Measurements from ENCODE around the gene TRIM41.

The TRIM41 gene

GRCh38 chr5:181200816-181201215 lies 22.3 kb upstream of the TRIM41 start:
- no peak overlapping the region for H3K4me3 ChIP-seq (ENCODE audit: low read length)
- TF ChIP-seq, protein P1, sequence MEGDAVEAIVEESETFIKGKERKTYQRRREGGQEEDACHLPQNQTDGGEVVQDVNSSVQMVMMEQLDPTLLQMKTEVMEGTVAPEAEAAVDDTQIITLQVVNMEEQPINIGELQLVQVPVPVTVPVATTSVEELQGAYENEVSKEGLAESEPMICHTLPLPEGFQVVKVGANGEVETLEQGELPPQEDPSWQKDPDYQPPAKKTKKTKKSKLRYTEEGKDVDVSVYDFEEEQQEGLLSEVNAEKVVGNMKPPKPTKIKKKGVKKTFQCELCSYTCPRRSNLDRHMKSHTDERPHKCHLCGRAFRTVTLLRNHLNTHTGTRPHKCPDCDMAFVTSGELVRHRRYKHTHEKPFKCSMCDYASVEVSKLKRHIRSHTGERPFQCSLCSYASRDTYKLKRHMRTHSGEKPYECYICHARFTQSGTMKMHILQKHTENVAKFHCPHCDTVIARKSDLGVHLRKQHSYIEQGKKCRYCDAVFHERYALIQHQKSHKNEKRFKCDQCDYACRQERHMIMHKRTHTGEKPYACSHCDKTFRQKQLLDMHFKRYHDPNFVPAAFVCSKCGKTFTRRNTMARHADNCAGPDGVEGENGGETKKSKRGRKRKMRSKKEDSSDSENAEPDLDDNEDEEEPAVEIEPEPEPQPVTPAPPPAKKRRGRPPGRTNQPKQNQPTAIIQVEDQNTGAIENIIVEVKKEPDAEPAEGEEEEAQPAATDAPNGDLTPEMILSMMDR (IDR thresholded peaks at IDR 0.05; ENCODE audit: insufficient read depth, low read depth, low read length, missing control alignments) = no peak
- DNase-seq (ENCODE audit: low read depth) = no peak

- TF ChIP-seq, protein P1 (IDR thresholded peaks at IDR 0.05; ENCODE audit: insufficient read depth, low read depth, low read length, missing control alignments) = no peak
- peak overlapping the region; percentile 71 for H3K4me3 ChIP-seq (ENCODE audit: low read length)
- DNase-seq (ENCODE audit: low read depth) = peak; percentile 80
Observed at GRCh38 chr5:181203093-181203711, 19.9 kb upstream of the TRIM41 start.

GRCh38 chr5:181203777-181204112 lies 19.3 kb upstream of the TRIM41 start:
- peak overlapping the region; percentile 71 for H3K4me3 ChIP-seq (ENCODE audit: low read length)
- TF ChIP-seq, protein P1 (IDR thresholded peaks at IDR 0.05; ENCODE audit: insufficient read depth, low read depth, low read length, missing control alignments) = no peak
- DNase-seq (ENCODE audit: low read depth) = peak; percentile 41

DNA sequence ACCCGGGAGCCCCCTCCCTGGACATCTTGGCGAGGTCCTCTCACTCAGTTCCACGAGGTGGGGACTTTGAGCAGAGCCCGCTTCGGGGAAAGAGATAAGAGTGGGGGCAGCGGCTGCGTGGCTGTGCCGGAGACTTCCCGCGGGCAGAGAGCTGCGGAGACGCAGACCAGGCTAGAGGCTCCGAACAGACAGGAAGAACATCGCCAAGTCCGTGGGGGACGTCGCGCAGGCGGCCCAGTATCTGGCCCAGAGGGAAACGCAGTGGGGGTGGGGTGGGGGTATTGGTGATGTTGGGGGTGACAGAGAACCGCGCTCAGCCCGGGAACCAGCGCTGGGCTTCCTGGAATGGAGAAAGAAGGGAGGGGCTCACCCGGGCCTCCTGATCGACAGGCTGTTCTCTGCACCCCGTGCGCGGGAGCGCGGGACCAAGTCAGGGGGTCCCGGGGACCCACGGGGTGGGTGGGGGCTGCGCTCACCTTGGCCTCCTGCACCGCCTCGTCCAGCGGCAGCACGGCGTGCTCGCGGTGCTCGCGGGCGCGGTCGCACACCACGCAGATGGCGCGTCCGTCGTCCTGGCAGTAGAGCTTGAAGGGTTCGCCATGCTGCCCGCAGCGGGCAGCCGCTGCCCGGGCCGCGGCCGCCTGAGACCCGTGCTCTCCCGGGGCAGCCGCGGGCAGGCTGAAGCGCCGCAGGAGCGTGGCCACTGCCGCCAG lies 18.8 kb upstream of the TRIM41 start:
- peak overlapping the region; percentile 71 for H3K4me3 ChIP-seq (ENCODE audit: low read length)
- DNase-seq (ENCODE audit: low read depth) = peak; percentile 52
- TF ChIP-seq, protein P1 (IDR thresholded peaks at IDR 0.05; ENCODE audit: insufficient read depth, low read depth, low read length, missing control alignments) = no peak

DNA sequence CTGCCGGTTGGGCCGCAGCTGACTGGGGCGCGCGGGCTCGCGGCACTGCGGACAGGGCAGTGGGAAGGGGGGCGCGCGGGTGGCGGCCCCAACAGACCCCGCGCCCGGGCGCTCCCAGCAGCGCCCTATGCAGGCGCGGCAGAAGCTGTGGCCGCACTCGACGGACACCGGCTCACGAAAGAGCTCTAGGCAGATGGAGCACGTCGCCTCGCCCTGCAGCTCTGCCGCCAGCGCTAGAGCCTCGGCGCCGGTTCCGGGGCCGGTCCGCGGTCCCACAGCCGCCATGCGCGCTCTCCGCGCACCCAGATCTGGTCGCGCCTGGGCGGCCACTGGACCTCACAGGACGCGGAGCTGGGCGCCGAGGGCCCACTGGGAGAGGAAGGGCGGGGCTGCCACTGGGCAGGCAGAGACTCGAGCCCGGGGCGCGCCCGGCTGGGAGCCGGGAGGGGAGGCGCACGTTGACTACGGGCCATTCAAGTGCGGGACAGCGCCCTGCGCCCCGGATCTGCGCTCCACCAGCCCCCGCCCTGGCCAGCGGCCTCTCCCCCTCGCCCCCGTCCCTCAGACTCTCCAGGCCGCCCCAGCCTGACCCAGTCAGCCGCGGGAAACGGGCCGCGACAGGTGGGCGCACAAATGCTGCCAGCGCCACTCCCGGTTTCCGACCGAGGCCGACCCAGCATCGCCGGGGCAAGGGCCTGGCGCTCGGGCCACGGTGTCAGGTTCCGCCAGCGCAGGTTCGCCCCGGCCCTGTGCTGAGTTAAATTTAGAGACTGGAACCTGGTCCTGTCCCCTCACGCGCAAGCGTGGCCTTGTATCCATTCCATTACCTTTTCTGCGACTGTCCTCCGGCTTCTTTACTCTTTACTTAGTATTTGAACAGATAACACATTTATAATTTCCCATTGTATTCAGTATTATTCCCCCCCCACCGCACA lies 18.0 kb upstream of the TRIM41 start, which contains the start of gene TRIM7:
TRIM7 (minus strand) TSS at position 371 of the 935 bp plus-strand sequence; CDS start at position 285, 86 bp downstream.
- TF ChIP-seq, protein P1 (IDR thresholded peaks at IDR 0.05; ENCODE audit: insufficient read depth, low read depth, low read length, missing control alignments) = no peak
- H3K4me3 ChIP-seq (ENCODE audit: low read length) = peak within 1 kb of the TSS; percentile 71
- DNase-seq (ENCODE audit: low read depth) = peak; percentile 79

GRCh38 chr5:181205761-181206649 lies 17.1 kb upstream of the TRIM41 start:
- peak overlapping the region; percentile 71 for H3K4me3 ChIP-seq (ENCODE audit: low read length)
- TF ChIP-seq, protein P1 (IDR thresholded peaks at IDR 0.05; ENCODE audit: insufficient read depth, low read depth, low read length, missing control alignments) = no peak
- peak; percentile 20 for DNase-seq (ENCODE audit: low read depth)
